Suprapubic skin (tissue), 4 donors: ENCODE measurements around the gene IDH3A.

Experiments used
- EP300 ChIP-seq: sonication (generic); formaldehyde crosslinking; IDR thresholded peaks from one replicate; pipeline ENCODE4 v1.6.1; 2017; ENCODE audit warnings: antibody characterized with exemption
- POLR2A ChIP-seq, 2 donors: fragments of 450-650 bp; IDR thresholded peaks; one replicate each; pipeline ENCODE4 v1.6.1; 2017; ENCODE audit warnings: antibody characterized with exemption in 2 of 2, mild to moderate bottlenecking in 2 of 2, moderate library complexity in 2 of 2
- POLR2AphosphoS5 ChIP-seq, 3 donors: sonication (generic); formaldehyde crosslinking; IDR thresholded peaks; one replicate each; pipeline ENCODE4 v1.6.1; 2017; ENCODE audit warnings: antibody characterized with exemption in 3 of 3
- TF ChIP-seq, protein P1 (sequence below), 2 donors: fragments of 200-600 bp in 1 of 2; fragments of 450-650 bp in 1 of 2; sonication (generic) in 1 of 2; IDR thresholded peaks; one replicate each; pipeline ENCODE4 v1.5.1; 2016 to 2019; ENCODE audit warnings: antibody characterized with exemption in 2 of 2, mild to moderate bottlenecking in 1 of 2, moderate library complexity in 1 of 2

DNA sequence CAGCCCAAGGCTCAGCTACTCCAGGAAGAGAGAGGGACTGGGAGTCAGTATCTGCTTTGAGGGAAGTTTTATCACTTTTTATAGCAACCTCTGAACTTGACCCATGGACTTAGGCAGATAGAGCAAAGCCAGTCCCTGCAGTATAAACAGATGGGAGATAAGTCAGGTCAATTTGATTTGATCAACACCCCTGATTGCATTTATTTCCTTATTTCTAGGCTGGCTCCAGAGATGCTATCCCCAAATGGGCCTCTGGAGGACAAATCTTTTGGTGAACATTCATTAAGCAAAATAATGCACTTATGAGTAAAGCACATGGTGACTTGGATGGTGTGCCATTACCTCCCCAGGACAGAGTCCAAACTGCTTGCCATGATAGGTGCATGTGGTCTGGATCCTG is 8.9 kb upstream of the IDH3A start:
- TF ChIP-seq EP300 (no peak), POLR2A (IDR thresholded peaks at IDR 0.05) (no peak), POLR2AphosphoS5 (IDR thresholded peaks at IDR 0.05) (no peak)
- TF ChIP-seq, protein P1, sequence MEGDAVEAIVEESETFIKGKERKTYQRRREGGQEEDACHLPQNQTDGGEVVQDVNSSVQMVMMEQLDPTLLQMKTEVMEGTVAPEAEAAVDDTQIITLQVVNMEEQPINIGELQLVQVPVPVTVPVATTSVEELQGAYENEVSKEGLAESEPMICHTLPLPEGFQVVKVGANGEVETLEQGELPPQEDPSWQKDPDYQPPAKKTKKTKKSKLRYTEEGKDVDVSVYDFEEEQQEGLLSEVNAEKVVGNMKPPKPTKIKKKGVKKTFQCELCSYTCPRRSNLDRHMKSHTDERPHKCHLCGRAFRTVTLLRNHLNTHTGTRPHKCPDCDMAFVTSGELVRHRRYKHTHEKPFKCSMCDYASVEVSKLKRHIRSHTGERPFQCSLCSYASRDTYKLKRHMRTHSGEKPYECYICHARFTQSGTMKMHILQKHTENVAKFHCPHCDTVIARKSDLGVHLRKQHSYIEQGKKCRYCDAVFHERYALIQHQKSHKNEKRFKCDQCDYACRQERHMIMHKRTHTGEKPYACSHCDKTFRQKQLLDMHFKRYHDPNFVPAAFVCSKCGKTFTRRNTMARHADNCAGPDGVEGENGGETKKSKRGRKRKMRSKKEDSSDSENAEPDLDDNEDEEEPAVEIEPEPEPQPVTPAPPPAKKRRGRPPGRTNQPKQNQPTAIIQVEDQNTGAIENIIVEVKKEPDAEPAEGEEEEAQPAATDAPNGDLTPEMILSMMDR (IDR thresholded peaks at IDR 0.05), result no peak
